Measurements from ENCODE around the gene SERHL2.

- TF ChIP-seq CTCF (conservative IDR thresholded peaks at IDR 0.05; ENCODE audit: low read length) (no peak), EZH2phosphoT487 (IDR thresholded peaks at IDR 0.05; ENCODE audit: borderline replicate concordance) (no peak)
These were observed 25.0 kb upstream of the SERHL2 start for GRCh38 chr22:42528591-42529307.

Measured in Loucy (cell line).